ENCODE measurements around the gene PLSCR4.

The PLSCR4 gene

DNA sequence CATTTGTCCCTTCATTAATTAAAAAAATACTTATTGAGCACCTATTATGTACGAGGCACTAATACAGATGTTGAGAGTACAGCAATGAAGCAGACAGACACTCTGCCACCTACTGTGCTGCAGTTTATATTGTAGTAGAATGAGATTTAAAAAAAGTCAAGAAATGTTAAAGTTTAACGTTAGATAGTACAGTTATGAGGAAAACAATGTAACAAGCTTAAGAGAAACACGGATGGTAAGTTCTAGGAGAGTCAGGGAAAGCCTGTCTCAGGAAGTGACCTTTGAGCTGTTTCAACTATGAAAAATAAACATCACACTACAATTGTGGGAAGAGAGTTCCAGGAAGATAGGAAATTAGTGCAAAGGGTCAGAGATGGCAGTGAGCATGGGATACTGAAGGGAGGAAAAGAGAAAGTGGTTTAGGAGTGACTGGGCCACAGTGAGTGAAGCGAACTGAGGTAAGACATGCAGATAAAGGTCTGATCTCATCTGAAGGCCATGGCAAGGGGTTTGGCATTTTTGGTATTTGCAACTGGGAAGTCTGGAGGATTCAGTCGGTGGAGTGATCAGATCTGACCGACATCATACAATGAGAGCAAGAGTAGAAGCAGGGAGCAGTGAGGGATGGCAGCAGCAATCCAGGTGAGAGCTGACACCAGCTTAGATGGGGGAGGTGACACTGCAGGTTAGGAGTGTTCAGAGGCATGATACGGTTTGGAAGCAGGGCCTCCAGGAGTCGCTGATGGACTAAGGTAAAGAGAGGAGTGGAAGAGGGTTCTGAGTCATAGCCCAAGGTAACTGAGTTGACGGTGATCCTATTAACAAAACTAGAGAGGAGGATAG, 28.5 kb downstream of the PLSCR4 start:
- Mint-ChIP-seq H3K27ac (no peak overlapping the region), H3K4me3 (no peak overlapping the region), H3K9me3 (no peaks in the 10 kb centered on the region), H3K36me3 (no peaks in the 10 kb centered on the region), H3K4me1 (no peaks in the 10 kb centered on the region)
- DNase-seq (ENCODE audit: low spot score in 2 of 2), result no peak
- ATAC-seq, result peak; percentile 11

DNA sequence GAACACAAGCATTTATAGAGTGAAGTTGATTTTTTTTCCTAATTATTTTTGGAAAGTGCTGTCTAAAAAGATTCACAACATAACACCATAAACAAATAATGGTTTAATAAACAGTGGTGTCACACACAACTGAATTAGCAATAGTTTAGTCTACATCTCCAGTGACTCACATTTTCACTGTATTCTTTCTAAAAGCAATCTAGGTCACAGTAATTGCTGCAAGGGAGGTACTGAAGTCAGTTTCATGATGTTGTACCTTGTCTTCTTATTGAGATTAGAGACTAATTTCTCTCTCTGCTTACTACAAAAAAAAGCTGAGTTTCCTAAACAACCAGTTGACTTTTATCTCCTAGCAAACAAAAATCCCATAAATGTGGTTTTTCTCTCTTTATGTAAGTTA, 29.6 kb downstream of the PLSCR4 start:
- Mint-ChIP-seq H3K27ac (no peak overlapping the region), H3K4me3 (no peak overlapping the region), H3K4me1 (no peaks in the 10 kb centered on the region), H3K36me3 (no peaks in the 10 kb centered on the region), H3K9me3 (no peaks in the 10 kb centered on the region)
- no peak for DNase-seq (ENCODE audit: low spot score in 2 of 2)
- ATAC-seq, result no peak

- ATAC-seq, result no peak
- Mint-ChIP-seq H3K27ac (no peak overlapping the region), H3K4me3 (no peak overlapping the region), H3K36me3 (no peaks in the 10 kb centered on the region), H3K4me1 (no peaks in the 10 kb centered on the region), H3K9me3 (no peaks in the 10 kb centered on the region)
- DNase-seq (ENCODE audit: low spot score in 2 of 2), result no peak
Observed at GRCh38 chr3:146218880-146219866, 31.7 kb downstream of the PLSCR4 start.

DNA sequence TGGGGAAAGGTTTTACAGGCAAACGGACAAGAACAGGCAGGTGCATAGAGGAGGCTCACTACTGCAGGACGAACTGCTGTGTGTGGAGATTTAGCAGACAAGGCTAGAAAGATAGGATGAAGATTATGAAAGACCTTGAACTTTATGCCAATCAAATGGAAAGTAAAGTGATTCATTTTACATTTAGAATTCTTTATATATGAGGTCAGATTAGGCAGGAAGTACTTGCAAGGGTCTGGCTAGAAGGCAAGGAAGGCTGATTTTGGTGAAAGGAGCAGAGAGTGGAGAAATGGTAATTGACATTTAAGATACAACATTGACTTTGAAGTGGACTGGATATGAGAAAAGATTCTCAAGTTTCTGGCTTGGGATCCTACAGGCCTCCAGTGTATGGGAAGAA, 33.6 kb downstream of the PLSCR4 start:
- no peaks in the 10 kb centered on the region for H3K36me3 Mint-ChIP-seq
- no peak overlapping the region for H3K4me3 Mint-ChIP-seq
- no peaks in the 10 kb centered on the region for H3K4me1 Mint-ChIP-seq
- ATAC-seq (peak; percentile 13), DNase-seq (ENCODE audit: low spot score in 2 of 2) (no peak)
- H3K9me3 Mint-ChIP-seq, result no peaks in the 10 kb centered on the region
- H3K27ac Mint-ChIP-seq, result no peak overlapping the region

DNA sequence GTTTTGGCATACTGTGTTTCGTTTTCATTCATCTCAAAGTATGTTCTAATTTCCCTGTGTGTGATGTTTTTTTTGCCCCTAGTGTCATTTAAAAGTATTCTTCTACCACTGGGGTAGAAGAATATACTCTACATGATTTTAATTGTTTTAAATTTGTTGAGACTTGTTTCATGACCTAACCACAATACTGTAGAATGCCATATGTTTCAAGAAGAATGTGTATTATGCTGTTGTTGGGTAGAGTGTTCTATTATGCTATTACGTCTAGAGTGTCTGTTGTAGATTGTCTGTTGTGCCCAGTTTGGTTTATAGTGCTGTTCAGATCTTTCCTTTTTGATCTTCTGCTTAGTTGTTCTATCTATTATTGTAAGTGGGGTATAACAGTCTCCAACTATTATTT, 36.4 kb downstream of the PLSCR4 start:
- no peaks in the 10 kb centered on the region for H3K36me3 Mint-ChIP-seq
- no peaks in the 10 kb centered on the region for H3K9me3 Mint-ChIP-seq
- no peak for ATAC-seq
- H3K4me3 Mint-ChIP-seq, result no peak overlapping the region
- H3K4me1 Mint-ChIP-seq, result no peaks in the 10 kb centered on the region
- H3K27ac Mint-ChIP-seq, result no peak overlapping the region
- no peak for DNase-seq (ENCODE audit: low spot score in 2 of 2)

DNA sequence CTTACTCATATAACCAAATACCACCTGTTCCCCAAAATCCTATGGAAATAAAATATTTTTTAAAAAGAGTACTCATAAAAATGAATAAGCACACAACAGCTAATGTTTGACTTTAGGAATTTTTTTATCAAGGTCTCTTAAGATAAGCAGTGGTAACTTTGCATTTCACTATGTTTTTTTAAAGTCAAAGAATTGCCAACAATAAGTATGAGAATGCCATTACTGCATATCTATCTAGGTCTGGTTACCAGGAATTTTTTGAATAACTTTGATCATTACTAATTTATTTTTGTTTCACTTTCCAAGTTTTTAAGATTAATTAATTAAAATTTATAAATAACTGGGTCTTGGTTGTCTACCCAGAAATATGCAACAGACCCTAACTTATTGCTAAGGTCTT, 41.5 kb downstream of the PLSCR4 start:
- no peaks in the 10 kb centered on the region for H3K36me3 Mint-ChIP-seq
- no peak overlapping the region for H3K4me3 Mint-ChIP-seq
- no peak overlapping the region for H3K27ac Mint-ChIP-seq
- no peaks in the 10 kb centered on the region for H3K4me1 Mint-ChIP-seq
- no peaks in the 10 kb centered on the region for H3K9me3 Mint-ChIP-seq
- DNase-seq (ENCODE audit: low spot score in 2 of 2) (no peak), ATAC-seq (no peak)

GRCh38 chr3:146203776-146204175, 47.1 kb downstream of the PLSCR4 start:
- Mint-ChIP-seq H3K27ac (no peak overlapping the region), H3K9me3 (no peaks in the 10 kb centered on the region), H3K36me3 (no peaks in the 10 kb centered on the region), H3K4me3 (no peak overlapping the region), H3K4me1 (no peaks in the 10 kb centered on the region)
- ATAC-seq, result no peak
- DNase-seq (ENCODE audit: low spot score in 2 of 2), result no peak

DNA sequence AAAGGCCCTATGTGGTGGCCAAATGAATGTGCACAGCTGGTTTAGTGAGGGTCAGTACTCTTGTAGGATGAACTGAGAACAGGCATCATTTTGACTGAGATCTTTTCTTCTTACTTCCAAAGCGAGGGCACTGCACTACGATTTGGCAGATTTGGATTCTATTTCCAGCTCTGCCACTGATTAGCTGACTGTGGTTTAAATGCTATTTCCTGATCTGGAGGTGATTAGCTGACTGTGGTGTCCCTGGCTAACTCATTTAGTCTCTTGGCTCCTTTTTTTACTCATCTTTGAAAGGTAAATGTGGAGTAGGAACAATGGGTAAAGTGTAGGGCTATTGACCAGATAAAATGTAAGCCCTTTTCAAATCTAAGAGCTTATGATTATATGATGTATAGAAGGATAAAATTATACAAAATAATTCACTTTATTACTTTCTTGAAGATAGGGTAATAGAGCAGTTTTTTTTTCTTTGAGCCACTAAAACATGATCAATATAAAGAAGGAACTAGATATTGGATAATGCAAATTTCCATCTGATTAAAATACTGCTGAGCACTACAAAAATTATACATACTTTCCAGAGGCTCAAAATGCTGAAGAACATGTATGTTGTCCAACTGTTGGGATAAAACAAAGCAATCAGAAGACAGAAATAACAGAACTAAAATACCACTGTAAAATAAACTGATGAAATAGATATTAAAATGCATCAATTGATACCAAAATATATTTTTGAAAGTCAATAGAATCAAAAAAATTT, 50.3 kb downstream of the PLSCR4 start:
- Mint-ChIP-seq H3K4me1 (no peaks in the 10 kb centered on the region), H3K9me3 (no peaks in the 10 kb centered on the region)

DNA sequence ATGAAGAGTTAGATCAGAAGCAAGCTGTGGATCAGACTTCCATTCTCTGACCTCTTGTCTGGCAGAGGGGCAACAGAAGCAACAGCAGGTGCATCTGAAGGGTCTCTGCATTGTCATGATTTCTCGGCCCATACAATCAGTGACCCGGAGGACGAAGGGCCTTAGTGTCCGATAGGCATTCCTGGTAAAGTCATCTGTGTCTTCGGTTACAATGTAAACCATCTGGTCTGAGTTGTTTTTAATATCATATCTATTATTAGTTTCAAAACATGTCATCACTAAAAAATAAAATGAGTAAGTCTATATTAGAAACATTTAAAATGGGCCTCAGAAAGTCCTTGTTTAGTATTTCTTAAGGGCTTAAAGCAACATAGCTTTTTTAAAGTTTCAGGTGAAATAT, 51.1 kb downstream of the PLSCR4 start:
- Mint-ChIP-seq H3K27ac (no peak overlapping the region), H3K4me1 (no peaks in the 10 kb centered on the region), H3K4me3 (no peak overlapping the region), H3K9me3 (no peaks in the 10 kb centered on the region), H3K36me3 (no peaks in the 10 kb centered on the region)
- DNase-seq (ENCODE audit: low spot score in 2 of 2), result no peak
- ATAC-seq, result no peak

More for the DNA sequence above, 50.3 kb downstream of the PLSCR4 start:
- DNase-seq (ENCODE audit: low spot score in 2 of 2), result no peak
- Mint-ChIP-seq H3K27ac (no peak overlapping the region), H3K4me3 (no peak overlapping the region), H3K36me3 (no peaks in the 10 kb centered on the region)
- no peak for ATAC-seq

GRCh38 chr3:146196789-146197188, 54.1 kb downstream of the PLSCR4 start:
- Mint-ChIP-seq H3K4me1 (no peaks in the 10 kb centered on the region), H3K9me3 (no peaks in the 10 kb centered on the region), H3K36me3 (no peaks in the 10 kb centered on the region), H3K4me3 (no peak overlapping the region), H3K27ac (no peak overlapping the region)
- ATAC-seq (no peak), DNase-seq (ENCODE audit: low spot score in 2 of 2) (no peak)

- H3K27ac Mint-ChIP-seq, result no peak overlapping the region
Observed at GRCh38 chr3:146195605-146196004, 55.3 kb downstream of the PLSCR4 start.

DNA sequence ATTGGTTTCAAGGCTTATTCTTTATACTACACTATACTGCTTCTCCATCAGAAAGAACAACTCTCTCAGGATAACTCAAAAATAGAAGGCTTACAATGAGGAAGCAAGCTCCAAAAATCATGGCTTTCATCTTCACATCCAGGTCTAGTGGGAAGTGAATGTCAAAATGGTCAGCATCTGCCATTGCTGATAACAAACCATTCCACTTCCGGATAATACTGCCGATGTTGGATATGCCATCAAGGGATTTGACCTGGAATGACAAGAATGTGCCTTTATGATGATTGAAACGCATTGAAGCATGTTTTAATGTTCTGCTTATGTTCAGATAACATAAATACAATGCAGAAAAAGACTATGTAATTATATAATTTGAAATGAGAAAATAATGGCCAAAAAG, 55.9 kb downstream of the PLSCR4 start:
- ATAC-seq (no peak), DNase-seq (ENCODE audit: low spot score in 2 of 2) (no peak)
- Mint-ChIP-seq H3K27ac (no peak overlapping the region), H3K9me3 (no peaks in the 10 kb centered on the region), H3K36me3 (no peaks in the 10 kb centered on the region), H3K4me1 (no peaks in the 10 kb centered on the region), H3K4me3 (no peak overlapping the region)

More at GRCh38 chr3:146195605-146196004, 55.3 kb downstream of the PLSCR4 start:
- no peaks in the 10 kb centered on the region for H3K9me3 Mint-ChIP-seq
- no peaks in the 10 kb centered on the region for H3K4me1 Mint-ChIP-seq
- DNase-seq (ENCODE audit: low spot score in 2 of 2) (no peak), ATAC-seq (no peak)
- no peaks in the 10 kb centered on the region for H3K36me3 Mint-ChIP-seq
- H3K4me3 Mint-ChIP-seq, result no peak overlapping the region

DNA sequence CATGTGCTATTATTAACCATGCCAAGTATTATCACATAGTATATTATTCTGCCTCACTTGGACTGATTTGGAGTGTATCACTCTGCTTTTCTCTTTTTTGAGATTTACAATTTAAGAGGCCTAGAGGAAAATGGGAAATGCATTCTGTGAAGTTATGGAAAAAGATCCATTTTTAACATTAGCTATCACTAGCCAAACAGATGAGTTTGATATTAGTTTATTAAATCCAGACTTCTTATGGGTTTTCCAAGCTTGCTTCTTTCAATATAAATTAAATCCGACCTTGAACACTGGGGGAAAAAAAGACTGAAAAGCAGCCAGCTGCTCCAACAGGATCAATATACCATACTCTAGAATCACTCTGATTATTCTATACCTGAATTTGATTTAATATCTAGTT, 59.9 kb downstream of the PLSCR4 start:
- H3K9me3 Mint-ChIP-seq, result no peaks in the 10 kb centered on the region
- DNase-seq (ENCODE audit: low spot score in 2 of 2) (no peak), ATAC-seq (no peak)
- H3K4me3 Mint-ChIP-seq, result no peak overlapping the region
- H3K4me1 Mint-ChIP-seq, result no peaks in the 10 kb centered on the region
- no peaks in the 10 kb centered on the region for H3K36me3 Mint-ChIP-seq
- no peak overlapping the region for H3K27ac Mint-ChIP-seq

DNA sequence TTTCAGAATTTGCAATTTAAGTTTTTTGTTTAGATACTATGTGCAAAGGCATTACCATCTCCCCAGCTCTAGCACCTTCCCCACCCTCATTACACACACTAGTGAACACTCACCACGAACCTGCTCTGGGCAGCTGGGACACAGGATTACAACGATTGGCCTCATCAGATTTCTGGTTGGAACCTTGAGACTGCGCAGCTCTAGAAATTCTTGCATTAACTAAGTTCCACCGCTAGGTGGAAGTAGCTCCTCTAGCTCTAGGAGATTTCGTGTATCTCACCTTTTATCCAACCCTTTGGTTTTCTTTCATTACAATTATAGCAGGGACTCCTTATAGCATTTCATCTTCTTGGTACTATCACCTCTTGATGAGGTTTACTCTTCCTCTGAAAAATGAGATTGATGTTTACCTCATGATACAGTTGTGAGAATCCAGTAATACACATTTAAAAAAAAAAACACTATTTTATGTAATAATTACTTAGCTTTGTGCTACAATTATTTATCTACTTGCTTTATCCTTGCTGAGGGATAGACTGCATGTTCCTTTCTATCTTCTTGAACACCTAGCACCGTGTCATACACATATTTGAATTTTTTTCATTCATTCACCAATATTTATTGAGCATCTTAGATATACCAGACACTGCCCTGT, 61.3 kb downstream of the PLSCR4 start:
- no peak overlapping the region for H3K4me3 Mint-ChIP-seq
- H3K9me3 Mint-ChIP-seq, result no peaks in the 10 kb centered on the region
- ATAC-seq, result peak; percentile 66
- DNase-seq (ENCODE audit: low spot score in 2 of 2), result no peak
- no peak overlapping the region for H3K27ac Mint-ChIP-seq
- no peaks in the 10 kb centered on the region for H3K36me3 Mint-ChIP-seq
- no peaks in the 10 kb centered on the region for H3K4me1 Mint-ChIP-seq

Data from stimulated activated effector memory CD8-positive, alpha-beta T cell treated with anti-CD3 and anti-CD28 coated beads, Interleukin-12 subunit alpha, Interleukin-12 subunit beta, amount 100 ng/mL, for 72 hours (primary cell).